Astrocyte (in vitro differentiated cells and primary cell): ENCODE data around the gene AMBN.

Source experiments
- EZH2 ChIP-seq: IDR thresholded peaks from 2 replicates; pipeline ENCODE4 v1.6.1; 2012; ENCODE audit warnings: mild to moderate bottlenecking, low read length, inconsistent platforms; ENCODE audit not compliant: insufficient read depth
- TF ChIP-seq, protein P1 (sequence below): IDR thresholded peaks from 2 replicates; pipeline ENCODE4 v1.5.1; 2011; ENCODE audit warnings: low read depth, mild to moderate bottlenecking, inconsistent platforms, low read length, moderate library complexity; ENCODE audit not compliant: insufficient read depth

DNA sequence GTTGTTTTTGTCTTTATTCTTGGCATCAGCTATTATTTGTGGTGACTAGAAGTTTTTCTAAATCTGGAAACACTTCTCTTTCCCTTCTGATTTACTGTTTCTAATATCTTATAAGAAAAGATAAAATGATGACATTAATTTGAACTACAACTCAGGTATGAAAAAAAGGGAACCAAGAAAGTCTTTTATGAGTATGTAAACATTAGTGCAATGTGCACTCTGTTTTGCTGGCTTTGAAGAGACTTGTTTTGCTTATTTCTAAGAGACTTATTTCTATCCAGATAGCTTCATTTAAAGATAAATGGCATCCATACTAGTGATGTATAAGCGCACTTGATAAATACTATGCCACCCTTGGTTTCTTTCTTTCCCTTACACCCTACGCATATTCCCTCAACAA, 10.1 kb upstream of the AMBN start:
- TF ChIP-seq, protein P1, sequence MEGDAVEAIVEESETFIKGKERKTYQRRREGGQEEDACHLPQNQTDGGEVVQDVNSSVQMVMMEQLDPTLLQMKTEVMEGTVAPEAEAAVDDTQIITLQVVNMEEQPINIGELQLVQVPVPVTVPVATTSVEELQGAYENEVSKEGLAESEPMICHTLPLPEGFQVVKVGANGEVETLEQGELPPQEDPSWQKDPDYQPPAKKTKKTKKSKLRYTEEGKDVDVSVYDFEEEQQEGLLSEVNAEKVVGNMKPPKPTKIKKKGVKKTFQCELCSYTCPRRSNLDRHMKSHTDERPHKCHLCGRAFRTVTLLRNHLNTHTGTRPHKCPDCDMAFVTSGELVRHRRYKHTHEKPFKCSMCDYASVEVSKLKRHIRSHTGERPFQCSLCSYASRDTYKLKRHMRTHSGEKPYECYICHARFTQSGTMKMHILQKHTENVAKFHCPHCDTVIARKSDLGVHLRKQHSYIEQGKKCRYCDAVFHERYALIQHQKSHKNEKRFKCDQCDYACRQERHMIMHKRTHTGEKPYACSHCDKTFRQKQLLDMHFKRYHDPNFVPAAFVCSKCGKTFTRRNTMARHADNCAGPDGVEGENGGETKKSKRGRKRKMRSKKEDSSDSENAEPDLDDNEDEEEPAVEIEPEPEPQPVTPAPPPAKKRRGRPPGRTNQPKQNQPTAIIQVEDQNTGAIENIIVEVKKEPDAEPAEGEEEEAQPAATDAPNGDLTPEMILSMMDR, result no peak
- TF ChIP-seq EZH2, result no peak
